GM18511 (cell line): Measurements from ENCODE around the gene PTCD2.
A peak's percentile ranks its signal among the peaks of the same experiment; 100 is the strongest.
"Not testable (repeated sequence)": the region's sequence is repeated elsewhere in the genome, so short reads cannot be mapped to it uniquely, and the experiment has no call there.

Source experiments
- ATAC-seq: cut with Tn5 transposase; IDR thresholded peaks from one replicate; pipeline ENCODE4 v1.9.1; 2021; ENCODE audit warnings: mild to moderate bottlenecking, moderate library complexity; ENCODE audit not compliant: unreplicated experiment

Gene PTCD2

DNA sequence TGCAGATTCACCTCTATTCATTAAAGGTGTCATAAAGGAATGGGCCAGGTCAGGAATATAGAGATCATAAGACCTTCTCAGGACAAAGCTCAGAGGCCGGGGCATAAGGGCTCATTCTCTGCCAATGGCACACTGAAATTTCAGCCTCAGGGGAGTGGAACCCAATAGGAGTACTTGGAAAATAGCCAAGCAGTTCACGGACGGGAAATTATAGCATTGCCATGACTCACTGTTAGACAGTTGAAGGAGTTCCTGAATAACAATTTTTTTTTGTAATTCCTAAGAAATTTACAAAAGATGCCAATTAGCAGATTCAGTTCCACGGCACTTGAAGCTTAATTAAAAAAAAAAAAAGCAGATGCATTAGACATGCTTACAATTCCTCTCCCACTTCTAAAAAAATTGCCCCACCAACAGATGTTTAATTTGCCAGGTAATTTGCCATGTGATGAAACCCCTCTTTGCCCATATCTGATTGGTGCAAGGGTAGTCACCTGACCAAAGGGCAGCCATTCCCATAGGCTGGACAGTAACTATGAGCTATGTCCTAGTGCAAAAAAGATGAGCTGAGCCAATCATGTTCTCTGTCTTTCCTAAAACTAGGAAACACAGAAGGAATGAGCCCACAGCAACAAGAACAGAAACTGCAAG lies 58.6 kb downstream of the PTCD2 start:
- no peak for ATAC-seq

DNA sequence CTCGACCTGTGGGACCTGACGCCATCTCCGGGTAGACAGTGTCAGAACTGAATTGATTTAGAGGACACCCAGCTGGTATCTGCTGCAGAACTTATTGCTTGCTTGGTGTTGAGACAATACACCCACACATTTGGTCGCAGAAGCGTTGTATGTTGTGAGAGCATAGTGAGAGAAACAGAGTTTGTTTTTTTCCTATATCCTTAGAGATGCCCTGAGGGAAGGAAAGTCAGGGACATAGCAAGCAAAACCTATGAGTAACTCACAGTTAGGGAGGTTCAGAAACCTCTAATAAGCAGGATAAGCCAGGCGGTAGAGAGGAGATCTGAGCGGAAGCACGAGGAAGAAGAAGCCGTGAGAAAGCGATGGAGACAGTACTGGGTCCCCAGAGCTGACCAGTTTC lies 59.8 kb downstream of the PTCD2 start:
- no peak for ATAC-seq

DNA sequence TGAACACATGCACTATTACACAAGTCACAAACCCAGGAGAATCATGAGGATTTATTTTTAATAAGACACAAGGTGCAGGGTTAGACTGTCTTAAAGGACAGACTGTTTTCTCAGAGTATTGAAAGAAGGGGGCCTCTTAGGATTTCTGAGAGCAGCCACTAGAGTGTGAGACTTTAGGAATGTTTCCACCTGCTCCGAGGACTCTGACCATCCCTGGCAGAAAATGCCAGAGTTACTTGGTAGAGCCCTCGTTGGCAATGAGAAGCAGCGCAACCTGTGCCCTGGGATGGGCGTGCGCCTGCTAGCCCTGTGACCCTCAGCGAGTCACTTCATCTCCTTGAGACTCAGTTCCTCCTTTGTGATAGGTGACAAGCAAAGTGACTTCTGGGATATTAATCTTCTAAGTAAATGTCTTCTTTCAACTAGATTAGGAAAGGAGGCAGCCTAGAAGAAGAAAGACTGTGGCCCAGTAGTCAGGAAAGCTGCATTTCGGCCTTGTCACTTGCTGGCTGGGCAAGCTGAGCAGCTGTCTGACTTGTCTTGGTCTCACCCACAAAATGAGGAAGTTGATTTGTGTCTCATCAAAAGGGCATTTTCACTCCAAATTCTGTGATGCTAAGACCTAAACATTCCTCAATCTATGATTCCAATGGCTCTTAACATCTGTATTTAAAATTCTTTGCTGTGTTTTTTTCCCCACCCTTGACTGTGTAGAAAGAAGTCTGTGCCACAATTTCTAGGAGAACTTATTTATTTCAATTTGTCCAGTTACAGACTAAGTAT lies 60.5 kb downstream of the PTCD2 start:
- ATAC-seq = peak; percentile 94

DNA sequence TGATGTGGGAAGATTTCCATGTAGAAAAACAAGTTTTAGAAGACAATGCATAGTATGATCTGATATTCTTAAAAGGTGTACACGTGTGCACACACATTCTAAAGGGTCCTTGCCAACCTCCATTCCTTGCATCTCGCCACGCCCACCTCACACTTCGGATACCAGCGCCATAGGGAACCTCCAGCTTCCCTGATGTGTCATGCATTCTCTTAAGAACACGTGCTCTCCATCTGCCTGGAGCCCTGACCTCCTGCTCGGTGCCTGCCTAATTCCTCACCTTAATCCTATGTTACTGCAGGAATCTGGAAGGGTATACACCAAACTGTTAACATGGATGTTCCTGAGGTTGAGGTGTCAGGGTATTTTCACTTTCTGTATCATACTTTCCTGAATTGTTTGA lies 63.1 kb downstream of the PTCD2 start:
- no peak for ATAC-seq

DNA sequence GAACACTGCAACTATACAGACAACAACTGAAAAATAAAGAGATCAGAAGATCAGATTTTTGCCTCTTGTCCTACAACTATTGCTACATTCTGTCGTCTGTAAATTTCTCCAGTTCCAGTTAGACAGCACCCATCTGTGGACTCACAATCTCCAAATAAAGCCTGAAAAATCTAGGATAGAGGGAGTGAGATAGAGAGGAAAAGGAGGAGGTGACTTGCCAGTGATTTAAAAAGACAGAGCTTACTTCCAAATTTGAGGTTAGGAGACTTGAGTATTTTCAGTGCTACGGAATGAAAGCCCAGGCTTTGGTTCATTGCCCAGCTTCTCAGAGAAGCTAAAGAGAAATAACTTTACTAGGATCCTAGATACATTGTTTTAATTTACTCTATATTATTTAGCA lies 63.6 kb downstream of the PTCD2 start:
- ATAC-seq = no peak

DNA sequence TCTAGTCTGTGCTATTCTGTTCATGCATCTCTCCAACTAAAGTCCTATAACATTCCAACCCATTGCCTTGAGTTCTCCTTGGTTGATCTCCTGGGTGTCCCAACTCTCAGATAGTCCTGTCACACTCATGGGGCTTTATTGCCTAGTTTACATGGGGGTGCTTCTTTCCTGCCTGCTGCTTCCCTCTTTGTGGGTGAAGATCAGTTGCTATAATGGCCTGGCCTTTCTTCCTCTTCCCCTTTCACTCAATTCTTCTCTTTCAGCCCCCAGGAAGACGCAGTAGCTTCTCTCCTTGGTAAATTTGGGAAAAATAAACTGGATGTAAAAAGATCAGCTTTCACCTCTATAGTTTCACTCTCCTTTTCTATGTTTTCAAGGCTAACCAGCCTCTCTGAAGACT lies 66.5 kb downstream of the PTCD2 start:
- no peak for ATAC-seq

DNA sequence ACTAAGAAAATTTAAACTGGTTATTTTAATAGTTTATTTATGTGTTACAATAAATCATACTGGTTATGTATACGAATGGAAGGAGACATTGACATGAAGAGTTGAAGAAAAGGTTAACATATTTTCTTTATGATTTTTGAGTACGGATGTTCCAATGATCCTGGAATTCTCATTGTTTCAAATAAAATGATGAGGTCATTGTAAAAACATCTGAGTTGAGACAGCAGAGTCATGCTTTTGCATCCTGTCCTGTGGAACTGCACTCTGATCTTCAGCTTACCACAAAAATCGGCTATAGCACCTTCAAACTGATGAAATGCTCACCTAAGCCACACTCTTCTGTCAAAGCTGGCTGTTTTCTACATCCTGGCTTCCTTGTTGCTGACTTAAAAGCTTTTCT lies 67.8 kb downstream of the PTCD2 start:
- no peak for ATAC-seq

DNA sequence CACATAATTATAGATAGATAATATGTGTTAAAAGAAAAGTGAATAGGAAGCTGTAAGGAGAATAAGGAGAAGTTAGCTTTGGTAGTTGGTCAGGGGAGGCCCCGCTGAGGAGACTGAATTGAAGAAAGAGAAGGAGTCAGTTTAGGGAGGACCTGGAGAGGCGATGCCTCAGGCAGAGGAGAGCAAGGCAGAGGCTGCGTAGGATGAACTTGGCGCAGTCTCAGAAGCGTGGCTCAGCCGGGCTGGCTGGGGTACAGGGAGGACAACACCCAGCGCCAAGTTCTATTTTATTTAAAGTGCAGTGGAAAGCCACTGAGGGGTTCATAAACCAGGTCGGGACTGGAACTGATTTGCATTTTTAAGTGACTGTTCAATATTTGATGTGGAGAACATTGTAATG lies 68.5 kb downstream of the PTCD2 start:
- ATAC-seq = no peak

DNA sequence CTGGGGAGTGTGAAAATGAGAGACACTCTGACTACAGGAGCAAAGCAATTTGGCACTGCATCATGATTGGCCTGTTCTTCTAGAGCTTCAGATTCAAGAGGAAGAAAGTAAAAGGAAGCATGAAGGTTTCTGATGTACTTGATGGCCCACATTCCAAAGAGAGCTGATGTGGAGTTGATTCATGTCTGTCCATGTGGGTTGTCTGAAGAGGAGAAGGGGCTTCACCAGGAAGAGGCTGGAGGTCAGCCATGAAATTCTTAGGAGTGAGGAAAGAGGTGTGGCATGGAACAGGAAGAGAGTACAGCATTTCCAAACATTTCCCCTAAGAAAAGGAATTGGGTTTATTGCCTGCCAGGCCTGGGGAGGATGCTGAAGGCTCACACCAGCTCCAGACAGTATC lies 70.7 kb downstream of the PTCD2 start:
- no peak for ATAC-seq

DNA sequence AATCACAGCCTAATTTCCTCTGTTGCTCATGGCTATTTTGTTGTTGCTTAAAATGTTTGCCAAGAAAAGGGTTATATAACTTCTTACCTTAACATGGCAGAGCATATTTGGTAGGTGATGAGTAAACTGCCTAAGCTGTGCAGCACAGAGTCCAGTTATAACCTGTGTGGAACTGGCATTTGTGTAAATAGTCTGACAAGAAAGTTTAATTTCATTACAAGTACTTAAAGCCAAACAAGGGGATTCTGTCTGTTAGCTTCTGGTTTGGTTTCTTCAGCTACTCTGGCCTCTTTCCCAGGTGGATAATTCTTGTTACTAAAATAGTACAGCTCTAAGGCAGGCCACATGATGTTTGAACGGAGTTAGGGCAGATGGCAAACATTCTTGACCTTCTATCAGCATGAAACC lies 72.2 kb downstream of the PTCD2 start:
- no peak for ATAC-seq

DNA sequence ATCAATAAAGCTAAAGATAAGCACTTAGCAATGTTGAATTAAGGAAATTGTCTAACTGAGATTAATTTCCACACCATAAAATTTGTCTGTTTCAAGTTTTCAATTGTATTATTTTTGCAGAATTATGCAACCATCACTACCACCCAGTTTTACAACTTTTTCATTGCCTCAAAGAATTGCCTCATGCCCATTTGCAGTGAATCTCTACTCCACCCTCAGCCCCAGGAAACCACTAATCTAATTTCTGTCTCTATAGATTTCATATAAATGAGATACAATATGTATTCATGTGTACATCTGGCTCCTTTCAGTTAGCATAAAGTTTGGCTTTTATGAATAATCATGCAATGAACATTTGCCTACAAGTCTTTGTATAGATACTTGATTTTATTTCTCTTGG lies 72.9 kb downstream of the PTCD2 start:
- ATAC-seq = no peak

DNA sequence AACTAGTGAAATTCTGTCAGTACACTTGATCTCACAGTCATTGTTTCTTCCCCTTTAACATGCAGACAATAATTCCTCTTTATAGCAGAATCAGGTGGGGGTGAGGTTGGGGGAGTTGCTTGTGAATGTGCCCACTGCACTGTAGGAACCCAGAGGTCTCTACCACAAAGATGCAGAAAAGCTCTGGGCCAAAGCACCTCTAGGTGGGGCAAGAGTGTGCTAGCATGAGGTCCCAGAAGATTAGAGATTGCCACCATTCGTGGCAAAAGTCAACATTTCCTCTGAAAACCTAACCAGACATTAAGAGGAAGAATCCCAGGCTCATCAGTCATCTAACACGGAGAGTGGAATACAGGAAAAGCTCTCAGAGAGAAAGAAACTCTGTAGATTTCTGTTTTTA lies 74.5 kb downstream of the PTCD2 start:
- ATAC-seq = peak; percentile 78

DNA sequence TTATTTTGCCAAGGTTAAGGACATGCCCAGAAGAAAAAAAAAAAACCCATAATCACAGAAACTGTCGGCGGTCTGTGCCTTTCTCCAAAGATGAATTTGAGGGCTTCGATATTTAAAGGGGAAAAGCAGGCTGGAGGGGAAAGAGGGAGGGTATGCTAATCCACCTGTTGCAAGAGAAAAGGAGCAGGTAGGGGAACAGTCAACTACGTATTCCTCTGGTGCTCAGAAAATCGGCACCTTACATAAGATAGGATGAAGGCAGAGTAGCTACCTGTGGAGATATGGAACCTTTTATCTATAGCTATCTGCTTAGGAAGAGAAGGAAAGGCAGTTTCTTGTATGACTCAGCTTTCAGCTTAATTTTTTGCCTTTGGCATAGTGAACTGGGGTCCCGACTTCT lies 77.7 kb downstream of the PTCD2 start:
- ATAC-seq = no peak

DNA sequence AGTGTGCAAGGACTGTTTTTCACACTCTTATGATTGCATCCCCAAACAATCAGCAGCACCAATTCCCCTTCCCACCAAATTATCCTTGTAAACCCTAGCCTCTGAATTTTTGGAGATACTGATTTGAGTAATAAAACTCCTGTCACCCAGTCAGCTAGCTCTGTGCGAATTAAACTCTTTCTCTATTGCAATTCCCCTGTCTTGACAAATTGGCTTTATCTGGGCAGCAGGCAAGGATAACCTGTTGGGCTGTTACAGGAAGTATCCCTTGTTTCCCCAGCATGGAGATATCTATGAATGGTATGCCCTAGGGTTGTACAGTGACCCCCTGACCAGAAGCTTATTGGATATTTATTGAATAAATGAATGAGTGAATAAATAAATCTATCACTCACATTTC lies 80.8 kb downstream of the PTCD2 start:
- ATAC-seq = no peak

DNA sequence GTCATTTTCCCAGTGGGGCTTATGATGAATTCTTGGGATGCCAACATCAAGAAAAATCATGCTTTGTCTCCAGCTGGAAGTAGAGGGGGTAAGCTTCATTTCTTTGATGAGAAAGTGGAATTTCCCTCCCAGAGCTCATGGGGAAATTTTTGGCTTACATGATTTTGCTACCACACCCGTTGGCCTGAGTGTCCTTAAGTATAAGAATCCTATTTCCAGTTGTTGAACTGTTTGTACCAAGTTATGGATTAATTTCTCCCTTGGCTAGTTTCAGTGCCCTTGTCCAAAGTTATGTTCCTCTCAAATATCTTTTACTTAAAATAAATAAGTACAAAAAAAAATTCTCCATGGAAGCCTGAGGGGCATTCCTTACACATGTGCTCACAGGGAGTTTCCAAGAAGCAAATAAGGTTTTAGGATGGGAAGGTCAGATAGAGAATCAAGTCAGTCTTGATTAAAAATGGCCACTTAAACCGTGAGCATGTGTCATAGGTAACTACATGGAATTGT lies 82.3 kb downstream of the PTCD2 start:
- ATAC-seq = no peak

DNA sequence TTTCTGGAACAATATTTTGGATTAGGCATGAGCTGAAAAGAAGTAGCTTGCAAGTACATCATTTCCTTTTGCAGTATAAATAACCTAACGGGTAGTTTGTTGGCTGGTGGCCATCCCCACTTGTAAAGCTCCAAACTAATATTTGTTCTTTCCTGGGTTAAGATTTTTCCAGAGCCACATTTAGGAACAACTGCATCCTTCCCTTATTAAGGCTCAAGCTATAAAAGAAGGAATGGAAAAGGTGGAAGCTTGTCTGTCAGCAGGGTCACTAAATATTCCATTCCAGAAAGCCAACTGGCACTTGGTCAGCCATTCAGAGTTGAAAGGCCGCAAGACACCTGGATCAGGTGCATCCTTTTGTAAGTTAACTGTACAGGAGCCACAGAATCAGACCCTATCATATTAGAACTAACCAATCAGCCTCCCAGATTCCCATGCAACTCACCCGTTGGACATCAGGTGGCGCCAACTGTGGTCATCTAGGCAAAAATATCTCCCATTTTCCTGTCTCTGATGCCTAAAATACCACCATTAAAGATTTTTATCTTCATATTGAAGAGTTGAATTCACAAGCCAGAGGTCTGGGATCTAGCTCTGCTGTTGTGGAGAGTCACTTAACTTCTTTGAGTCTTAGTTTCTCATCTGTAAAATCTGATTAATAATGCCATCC lies 82.9 kb downstream of the PTCD2 start:
- no peak for ATAC-seq

DNA sequence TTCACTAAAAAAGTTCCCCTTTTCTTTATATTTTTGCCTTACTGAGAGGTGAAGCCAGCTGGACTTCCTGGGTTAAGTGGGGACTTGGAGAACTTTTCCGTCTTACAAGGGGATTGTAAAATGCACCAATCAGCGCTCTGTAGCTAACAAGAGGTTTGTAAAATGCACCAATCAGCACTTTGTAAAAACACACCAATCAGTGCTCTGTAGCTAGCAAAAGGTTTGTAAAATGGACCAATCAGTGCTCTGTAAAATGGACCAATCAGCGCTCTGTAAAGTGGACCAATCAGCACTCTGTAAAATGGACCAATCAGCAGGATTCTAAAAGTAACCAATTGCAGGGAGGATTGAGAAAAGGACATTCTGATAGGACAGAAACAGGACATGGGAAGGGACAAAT lies 84.6 kb downstream of the PTCD2 start:
- ATAC-seq = not testable (repeated sequence)

DNA sequence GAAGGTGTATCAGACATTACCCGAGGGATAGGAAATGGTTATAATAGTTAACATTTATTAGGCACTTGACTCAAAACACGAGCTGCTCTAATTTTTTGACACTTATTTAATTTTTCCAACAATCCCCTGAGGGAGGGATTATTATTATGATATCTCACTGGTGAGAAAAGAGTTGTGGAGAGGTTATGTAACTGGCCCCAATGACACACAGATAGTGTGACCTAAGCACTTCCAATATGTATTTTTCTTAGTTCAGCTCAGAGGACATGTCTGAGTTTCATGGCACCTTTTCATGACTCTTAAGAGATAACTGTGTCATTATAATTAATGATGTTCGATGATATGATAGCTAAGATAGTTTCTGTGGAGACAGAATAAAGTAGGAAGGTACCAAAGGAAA lies 86.9 kb downstream of the PTCD2 start:
- ATAC-seq = no peak

DNA sequence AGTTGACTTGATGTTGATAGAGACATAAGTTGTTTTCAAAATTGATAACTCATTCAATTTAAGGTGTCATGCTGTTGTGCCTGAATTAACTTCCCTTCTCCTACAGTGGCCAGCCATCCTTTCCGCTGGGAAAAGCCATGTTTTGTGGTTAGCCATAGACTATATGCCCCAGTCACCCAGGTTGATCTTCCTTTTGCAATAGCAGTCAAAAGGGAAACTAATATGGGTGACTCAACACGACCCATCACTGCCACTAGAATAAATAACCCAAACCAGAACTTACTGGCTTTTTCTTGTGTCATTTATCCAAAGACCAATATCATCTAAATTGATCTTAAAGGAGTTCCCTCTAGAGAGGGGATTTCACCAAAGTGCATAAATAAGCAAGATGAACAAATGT lies 87.4 kb downstream of the PTCD2 start:
- ATAC-seq = no peak

DNA sequence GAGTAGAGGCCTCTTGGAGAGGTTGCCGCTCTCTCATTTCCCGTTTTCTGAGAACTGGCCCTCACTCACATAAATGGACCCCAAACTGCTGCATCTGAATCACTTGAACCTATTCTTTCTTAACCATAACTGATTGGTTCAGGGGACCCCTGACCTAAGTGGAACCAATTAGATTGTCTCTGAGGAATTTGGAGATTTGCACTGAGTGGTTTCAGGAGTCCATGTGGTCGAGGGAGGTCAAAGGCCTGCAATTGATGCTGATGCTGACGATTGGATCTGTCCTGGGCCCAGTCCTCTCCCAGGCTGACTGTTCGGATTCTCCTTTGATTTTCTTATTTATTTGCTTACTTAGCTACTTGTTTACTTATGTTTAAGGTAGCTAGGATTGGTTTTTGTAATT lies 88.0 kb downstream of the PTCD2 start:
- ATAC-seq = no peak

DNA sequence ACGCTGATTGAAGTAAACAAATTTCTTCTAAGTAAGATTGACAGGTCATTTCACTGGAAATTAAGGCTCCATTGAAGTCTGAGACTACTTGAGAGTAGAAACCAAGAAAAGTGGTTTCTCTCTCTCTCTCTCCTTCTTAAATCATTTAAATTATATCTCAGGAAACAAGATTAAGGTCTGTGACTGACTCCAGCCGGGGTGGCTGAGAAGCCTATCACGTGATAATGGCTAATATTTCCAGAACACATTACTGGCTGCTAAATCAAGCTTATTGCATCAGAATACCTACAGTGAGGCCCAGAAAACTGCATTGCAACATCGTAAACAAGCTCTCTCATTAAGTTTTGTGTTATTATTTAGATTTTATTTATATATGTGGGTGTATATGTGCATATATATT lies 88.4 kb downstream of the PTCD2 start:
- no peak for ATAC-seq

DNA sequence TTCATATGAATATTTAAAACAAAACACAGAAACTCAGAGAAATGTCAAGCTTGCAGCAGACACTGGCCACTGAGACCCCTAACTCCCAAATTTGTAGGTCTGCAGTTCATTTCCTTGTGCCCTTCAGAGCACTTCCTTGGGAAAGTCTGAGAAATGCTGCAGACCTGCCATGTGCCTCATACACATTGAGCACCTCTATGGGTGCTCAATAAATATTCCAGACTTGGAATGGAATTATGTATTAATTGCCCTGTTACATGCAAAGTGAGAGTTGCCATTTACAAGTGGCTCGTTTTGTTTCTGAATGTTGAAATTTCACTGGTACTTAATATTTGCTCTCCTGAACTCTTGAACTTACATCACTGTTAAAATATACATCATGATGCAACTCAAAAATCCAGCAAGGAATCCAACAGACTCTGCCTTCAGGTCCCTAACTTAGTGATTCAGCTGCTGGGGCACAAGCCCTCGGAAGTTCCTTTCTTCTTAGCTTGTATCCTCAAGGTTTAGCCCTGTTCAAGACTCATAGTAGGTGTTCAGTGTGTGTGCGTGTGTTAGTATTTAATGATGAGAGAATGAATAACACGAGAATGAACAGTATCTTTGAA lies 90.6 kb downstream of the PTCD2 start:
- ATAC-seq = no peak
